Stimulated activated CD8-positive, alpha-beta memory T cell treated with anti-CD3 and anti-CD28 coated beads, Interleukin-15, amount 100 ng/mL, for 1 hour (primary cell): ENCODE measurements around the gene STK32C.
"Not testable (repeated sequence)": the region's sequence is repeated elsewhere in the genome, so short reads cannot be mapped to it uniquely, and the experiment has no call there.

Source experiments
- DNase-seq: peaks from one replicate; pipeline ENCODE4 v3.0.0-alpha.2; 2020; ENCODE audit warnings: low read depth

The STK32C gene

DNA sequence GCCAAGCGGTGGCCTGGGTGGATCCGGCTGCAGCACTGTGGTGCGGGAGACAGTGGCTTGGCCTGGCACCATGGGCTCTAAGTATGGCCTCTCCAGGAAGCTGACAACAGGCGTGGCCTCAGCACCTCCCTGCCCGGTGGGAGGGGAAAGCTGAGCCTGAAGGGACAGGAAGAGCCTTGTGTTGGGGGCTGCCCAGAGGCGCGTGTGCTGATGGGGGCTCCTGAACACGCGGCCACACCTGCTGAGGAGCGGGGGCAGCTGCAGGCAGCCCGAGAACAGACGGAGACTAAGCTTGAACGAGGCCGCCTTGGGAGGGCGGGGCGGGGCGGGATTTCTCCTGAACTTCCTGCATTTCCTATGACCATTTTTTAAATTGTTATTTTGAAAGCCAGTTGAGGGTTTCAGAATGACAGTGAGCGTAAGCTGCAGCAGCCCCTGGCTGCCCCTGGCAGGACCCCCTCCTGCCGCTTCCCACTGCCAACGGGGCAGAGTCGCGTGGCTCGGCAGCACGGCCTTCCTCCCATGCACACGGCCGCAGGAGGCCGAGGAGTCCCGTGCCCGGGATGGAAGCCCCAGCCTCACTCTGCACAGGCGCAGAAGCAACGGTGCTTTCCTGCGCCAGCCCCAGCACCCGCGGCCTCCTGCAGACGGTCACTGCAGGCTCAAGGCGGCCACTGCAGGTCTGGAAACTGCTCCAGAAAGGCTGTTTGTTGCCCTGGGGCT is 77.8 kb downstream of the STK32C start:
- no peak for DNase-seq

DNA sequence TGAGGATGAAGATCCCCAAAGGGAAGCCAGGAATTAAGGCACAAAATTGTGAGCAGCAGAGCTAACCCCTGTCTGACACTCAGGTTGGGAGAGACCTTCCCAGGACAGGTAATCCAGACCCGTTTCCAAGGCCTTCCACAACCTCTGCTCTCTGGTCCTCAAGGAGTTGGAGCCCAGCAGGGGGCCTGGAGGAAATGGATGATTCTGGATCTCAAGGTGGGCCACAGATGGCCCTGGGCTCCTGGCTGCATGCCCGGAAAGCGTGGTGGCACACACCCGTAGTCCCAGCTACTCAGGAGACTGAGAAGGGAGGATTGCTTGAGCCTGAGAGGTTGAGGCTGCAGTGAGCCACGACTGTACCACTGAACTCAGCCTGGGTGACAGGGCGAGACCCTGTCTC is 78.7 kb downstream of the STK32C start:
- no peak for DNase-seq

- DNase-seq = no peak
Measured at GRCh38 chr10:132228616-132229015, 79.1 kb downstream of the STK32C start.

- DNase-seq = no peak
Measured at GRCh38 chr10:132227851-132228390, 79.8 kb downstream of the STK32C start.

DNA sequence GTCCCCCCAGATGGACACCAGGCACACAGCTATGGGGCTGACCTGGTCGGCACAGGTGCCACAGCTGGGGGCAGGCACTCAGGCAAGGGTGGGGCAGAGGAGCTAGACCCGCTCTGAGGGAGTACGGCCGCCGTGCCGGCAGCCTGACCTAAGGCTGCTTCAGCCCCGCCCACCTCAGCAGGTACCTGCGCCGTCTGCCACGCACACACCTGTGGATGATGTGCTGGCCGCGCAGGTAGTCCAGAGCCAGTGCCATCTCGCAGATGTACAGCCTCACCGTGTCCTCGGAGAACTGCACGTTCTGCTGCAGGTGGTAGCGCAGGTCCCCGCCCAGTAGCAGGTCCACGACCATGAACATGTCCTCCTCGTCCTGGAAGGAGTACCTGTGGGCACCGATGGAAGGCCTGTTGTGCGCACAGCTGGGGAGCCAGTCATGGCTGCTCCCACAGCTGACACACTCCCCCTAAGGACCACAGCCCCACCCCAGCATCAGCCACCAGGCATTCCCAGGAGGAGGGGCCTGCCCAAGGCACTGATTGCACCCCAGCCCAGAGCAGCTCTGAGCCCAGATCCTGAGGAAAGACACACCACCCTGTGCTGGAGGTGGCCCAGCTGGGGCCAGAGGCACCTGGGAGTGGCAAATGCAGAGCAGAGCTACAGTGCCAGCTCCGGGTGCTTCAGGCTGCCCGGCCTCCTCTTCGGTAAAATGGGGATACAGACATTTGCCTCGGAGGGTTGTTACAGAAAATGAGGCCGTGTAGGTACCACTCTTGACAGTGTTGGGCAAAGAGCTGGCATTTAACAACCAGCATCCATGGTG is 81.0 kb downstream of the STK32C start:
- DNase-seq = no peak

GRCh38 chr10:132225849-132226205 is 81.9 kb downstream of the STK32C start:
- no peak for DNase-seq

GRCh38 chr10:132225073-132225848 is 82.5 kb downstream of the STK32C start:
- no peak for DNase-seq

GRCh38 chr10:132224343-132225072 is 83.2 kb downstream of the STK32C start:
- DNase-seq = no peak

DNA sequence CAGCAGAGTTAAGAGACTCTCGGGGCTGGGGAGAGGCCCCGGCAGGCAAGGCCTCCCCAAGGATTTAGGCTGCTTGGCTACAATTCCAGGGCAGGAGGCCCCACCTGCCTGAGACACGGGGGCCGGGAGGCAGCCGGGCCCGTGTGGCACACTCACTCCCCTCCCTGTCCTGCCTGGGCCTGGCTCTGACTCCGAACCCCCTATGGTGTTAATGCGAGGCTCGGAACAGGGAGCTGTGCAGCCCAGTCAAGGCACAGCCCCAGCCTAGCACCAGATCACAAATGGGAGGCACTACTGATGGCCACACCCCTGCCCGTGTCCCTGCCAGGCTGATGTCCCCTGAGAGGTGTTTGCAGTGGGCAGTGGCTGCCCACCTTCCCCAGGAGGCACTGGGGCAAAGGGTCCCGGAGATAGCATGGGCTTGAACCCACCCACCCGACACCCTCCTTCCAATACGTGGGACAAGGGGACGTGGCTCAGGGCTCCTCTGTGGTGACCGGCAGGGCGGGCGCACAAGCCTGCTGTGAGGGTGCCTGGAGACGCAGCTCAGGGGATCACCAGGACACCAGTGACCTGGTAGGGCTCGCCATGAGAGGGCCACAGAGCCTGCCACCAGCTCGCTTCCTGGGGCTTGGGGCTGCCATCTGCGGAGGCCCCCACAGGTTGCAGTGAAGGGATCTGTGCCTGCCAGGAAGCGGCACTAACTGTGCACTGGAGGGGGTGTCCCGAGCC is 84.0 kb downstream of the STK32C start:
- no peak for DNase-seq

GRCh38 chr10:132223156-132223590 is 84.6 kb downstream of the STK32C start:
- DNase-seq = peak; percentile 14

- DNase-seq = no peak
Measured at GRCh38 chr10:132222726-132223125, 85.0 kb downstream of the STK32C start.

DNA sequence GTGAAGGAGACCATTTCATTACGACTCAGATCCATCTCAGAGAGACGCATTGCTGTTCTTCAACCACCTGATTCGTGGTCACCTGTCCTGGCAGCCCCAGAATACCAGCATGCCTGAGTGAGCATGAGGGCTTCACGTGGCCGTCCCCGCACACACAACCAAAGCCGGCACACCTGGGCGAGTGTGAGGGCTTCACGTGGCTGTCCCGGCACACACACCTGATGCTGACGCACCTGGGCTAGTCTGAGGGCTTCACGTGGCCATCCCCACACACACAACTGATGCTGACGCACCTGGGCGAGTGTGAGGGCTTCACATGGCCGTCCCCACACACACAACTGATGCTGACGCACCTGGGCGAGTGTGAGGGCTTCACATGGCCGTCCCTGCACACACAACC is 86.8 kb downstream of the STK32C start:
- not testable (repeated sequence) for DNase-seq

GRCh38 chr10:132220061-132220460 is 87.7 kb downstream of the STK32C start:
- no peak for DNase-seq

GRCh38 chr10:132219486-132219885 is 88.3 kb downstream of the STK32C start:
- DNase-seq = no peak

DNA sequence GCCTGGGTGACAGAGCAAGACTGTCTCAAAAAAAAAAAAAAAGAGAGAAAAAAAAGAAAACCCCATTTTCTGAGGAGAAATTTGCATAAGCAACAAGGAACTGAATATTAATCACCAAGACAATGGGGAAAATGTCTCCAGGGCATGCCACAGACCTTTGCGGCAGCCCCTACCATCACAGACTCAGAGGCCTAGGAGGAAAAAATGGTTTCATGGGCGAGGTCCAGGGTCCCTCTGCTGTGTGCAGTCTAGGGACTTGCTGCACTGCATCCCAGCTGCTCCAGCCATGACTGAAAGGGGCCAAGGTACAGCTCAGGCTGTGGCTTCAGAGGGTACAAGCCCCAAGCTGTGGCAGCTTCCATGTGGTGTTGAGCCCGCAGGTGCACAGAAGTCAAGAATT is 91.3 kb downstream of the STK32C start:
- DNase-seq = not testable (repeated sequence)

DNA sequence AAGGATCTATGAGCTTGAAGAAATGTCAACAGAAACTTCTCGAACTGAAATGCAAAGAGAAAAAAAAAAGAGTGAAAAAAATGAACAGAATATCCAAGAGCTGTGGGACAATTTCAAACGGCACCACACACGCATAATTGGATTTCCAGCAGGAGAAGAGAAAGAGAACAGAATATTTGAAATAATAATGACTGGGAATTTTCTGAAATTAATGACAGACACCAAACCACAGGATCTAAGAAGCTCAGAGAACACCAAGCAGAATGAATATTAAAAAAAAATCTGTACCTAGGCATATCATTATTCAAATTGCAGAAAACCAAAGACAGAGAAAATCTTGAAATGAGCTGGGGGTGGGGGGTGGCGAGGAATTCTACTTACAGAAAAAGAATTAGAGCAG is 93.8 kb downstream of the STK32C start:
- no peak for DNase-seq

DNA sequence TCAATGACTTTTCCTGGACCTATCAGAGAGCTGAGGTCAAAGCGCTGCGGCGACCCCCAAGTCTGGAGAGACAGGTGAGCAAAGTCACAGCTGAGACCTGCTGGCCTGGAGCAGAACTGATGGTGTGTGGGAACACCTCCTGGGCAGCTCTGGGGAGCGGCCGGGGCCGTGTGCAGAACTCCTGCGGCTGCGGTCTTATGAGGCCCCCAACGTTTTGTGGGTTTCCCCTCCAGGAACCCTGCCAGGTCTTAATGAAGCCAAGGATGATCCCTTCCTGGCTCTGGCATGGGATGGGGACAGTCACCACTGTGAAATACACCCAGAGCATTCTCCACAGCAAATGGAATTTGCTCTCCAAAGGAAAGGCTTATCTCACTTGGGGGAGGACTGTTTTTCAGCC is 94.9 kb downstream of the STK32C start:
- DNase-seq = no peak

DNA sequence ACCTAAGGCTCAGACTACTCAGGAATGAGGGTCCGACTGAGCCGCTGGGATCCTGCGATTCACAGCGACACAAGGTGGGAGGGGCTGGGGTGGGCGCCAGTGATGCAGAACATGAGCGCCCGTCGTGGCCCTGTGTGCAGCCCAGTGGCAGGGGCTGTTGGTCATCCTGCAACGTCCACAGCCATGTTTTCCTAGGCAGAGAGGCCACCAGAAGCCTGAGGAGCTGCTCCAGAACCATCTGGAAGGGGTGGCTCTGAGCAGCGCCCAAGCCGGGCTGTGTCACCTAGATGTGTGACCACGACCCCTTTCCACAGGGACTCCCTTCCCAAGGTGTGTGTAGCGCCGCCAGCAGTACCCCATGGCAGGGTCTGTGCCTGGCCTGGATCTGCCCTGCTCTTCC is 96.5 kb downstream of the STK32C start:
- DNase-seq = no peak

GRCh38 chr10:132210766-132211165 is 97.0 kb downstream of the STK32C start:
- no peak for DNase-seq

DNA sequence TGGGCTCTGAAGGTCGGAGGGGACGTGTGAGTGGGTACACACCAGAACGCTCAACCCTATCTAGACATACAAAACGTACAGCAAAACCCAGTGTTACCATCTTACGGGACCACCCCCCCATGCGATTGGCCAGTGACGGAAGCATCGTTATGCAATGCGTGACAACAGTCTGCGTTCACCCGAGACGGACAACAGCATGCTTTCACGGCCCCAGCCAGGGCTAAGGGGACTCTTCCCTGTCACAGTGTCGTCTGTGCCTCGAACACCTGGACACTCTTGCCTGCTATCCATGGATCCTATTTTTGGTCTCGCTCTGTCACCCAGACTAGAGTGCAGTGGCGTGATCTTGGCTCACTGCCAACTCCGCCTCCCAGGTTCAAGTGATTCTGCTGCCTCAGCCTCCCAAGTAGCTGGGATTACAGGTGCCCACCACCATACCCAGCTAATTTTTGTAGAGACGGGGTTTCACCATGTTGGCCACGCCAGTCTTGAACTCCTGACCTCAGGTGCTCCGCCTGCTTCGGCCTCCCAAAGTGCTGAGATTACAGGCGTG is 97.7 kb downstream of the STK32C start:
- no peak for DNase-seq

- no peak for DNase-seq
Measured at GRCh38 chr10:132209130-132209529, 98.6 kb downstream of the STK32C start.
